ENCODE results near the gene KRT83. TPM values are rescaled to one million over a fixed set of nuclear protein-coding genes. Genes with fewer than 3 reads are reported as not detected.

KRT83 gene
- polyA plus RNA-seq, 2 of the 4 experiments (the other 2 are of a cell fraction), result 20.4 to 44.8 TPM

- TF ChIP-seq REST (IDR thresholded peaks at IDR 0.05) (no peak), POLR2A (IDR thresholded peaks at IDR 0.05; ENCODE audit: low read length) (peak; percentile 89), TP53 (CRISPR knock-in tag; IDR thresholded peaks at IDR 0.05) (peak; percentile 98), PBX3 (IDR thresholded peaks at IDR 0.05) (peak; percentile 62; the same call in 1 of the 2 replicates), CBX2 (IDR thresholded peaks at IDR 0.05; ENCODE audit: borderline replicate concordance, low read depth) (no peak), ATOH8 (CRISPR knock-in tag; IDR thresholded peaks at IDR 0.05; ENCODE audit: low read depth) (peak; percentile 93), RFX5 (IDR thresholded peaks at IDR 0.05) (no peak), FOXS1 (CRISPR knock-in tag; IDR thresholded peaks at IDR 0.05) (peak; percentile 93), RCOR1 (IDR thresholded peaks at IDR 0.05; ENCODE audit: low read depth, low read length) (no peak), EHF (CRISPR knock-in tag; IDR thresholded peaks at IDR 0.05) (peak; percentile 98), CTCF (IDR thresholded peaks at IDR 0.05) (no peak), TFCP2L1 (CRISPR knock-in tag; IDR thresholded peaks at IDR 0.05) (peak; percentile 89), RAD21 (conservative IDR thresholded peaks at IDR 0.05 in 1 of 2, IDR thresholded peaks at IDR 0.05 in 1 of 2) (peak in 1 of 2 experiments; percentile 20; a peak in 1 of 5 replicates), ZFP36 (IDR thresholded peaks at IDR 0.05; ENCODE audit: borderline replicate concordance, partially characterized antibody) (no peak), MAZ (IDR thresholded peaks at IDR 0.05; ENCODE audit: borderline replicate concordance, low read depth, low read length) (no peak; the same call in 1 of the 2 replicates), BHLHE40 (IDR thresholded peaks at IDR 0.05; ENCODE audit: low read depth, low read length) (no peak), CHD4 (IDR thresholded peaks at IDR 0.05; ENCODE audit: borderline replicate concordance) (no peak), HOXB5 (CRISPR knock-in tag; IDR thresholded peaks at IDR 0.05) (peak; percentile 93), HEYL (CRISPR knock-in tag; IDR thresholded peaks at IDR 0.05) (peak; percentile 93), SREBF2 (IDR thresholded peaks at IDR 0.05) (no peak), HOXB13 (CRISPR knock-in tag; IDR thresholded peaks at IDR 0.05; ENCODE audit: low read depth) (peak; percentile 99), RNF2 (IDR thresholded peaks at IDR 0.05; ENCODE audit: borderline replicate concordance, low read depth) (no peak), MAFK (IDR thresholded peaks at IDR 0.05; ENCODE audit: partially characterized antibody) (peak; percentile 87), KDM1A (IDR thresholded peaks at IDR 0.05; ENCODE audit: low read depth) (no peak), CEBPB (IDR thresholded peaks at IDR 0.05) (peak in 1 of 2 experiments; percentile 78; a peak in 3 of 4 replicates), JUNB (IDR thresholded peaks at IDR 0.05) (peak; percentile 65; the same call in 1 of the 2 replicates)
Measured at GRCh38 chr12:52280796-52281560, 40.2 kb downstream of the KRT83 start (continued).
